Subcutaneous adipose tissue (tissue), 4 donors: ENCODE measurements around the gene N4BP2. TPM values are rescaled to one million over a fixed set of nuclear protein-coding genes. Genes with fewer than 3 reads are reported as not detected.

ENCODE experiments used
- total RNA-seq, 4 donors: library from RNA; depleted of rRNA; stranded (reverse); fragments of >200 nt; gene quantifications; one replicate each; pipeline ENCODE4 v1.1.0, GENCODE V29; 2016
- TF ChIP-seq, protein P1 (sequence below): fragments of 450-650 bp; IDR thresholded peaks from one replicate; pipeline ENCODE4 v1.5.1; 2016; ENCODE audit warnings: low read depth, mild to moderate bottlenecking, control low read depth, antibody characterized with exemption, moderate library complexity

The N4BP2 gene
- total RNA-seq = 10 to 100 TPM in 2 of 4 donors, 1 to 10 TPM in 2; 6.8 to 14.2 (median 10.0) TPM

DNA sequence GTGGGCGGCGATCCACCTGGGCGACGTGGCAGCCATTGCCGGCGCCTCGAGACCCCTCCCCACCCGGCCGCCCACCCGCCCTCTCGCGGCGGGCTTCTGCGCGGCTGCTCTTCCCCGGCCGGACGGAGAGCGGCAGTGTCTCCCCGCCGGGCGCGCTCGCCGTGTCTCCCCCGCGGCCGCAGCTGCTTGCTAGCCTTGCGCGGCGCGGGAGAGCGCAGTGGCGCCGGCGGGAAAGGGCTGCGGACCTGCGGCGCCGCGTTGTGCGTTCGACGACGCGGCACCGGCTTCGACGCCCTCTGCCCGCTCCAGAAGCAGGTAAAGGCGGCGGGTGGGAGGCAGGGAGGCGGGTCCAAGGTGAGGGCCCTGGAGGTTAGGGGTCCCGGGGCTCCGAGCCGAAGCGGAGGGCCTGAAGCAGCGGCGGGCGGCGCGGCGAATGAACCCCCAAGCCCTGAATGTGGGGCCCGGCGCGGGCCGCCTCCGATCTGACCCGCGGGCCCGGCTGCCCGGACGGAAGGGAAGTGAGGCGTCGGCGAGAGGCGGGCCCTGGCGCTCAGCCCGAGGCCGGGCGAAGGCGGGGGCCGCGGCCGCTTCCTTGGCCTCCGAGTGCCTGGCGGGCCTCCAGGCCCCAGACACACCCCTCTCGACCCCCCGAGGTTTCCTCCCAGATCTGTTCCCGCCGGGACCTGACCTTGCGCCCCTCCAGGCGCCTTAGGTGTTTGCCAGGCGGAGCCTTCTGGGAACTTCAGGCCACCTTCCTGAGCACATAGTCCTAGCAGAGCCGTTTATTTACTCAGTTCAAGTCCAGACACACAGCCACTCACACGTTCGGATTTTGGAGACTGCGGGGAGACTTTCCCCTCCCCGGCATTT, at the start of gene N4BP2:
TSS of gene N4BP2 (plus strand) at position 135 of the 870 bp plus-strand sequence. CDS start 40,491 bp downstream, outside the sequence.
- TF ChIP-seq, protein P1, sequence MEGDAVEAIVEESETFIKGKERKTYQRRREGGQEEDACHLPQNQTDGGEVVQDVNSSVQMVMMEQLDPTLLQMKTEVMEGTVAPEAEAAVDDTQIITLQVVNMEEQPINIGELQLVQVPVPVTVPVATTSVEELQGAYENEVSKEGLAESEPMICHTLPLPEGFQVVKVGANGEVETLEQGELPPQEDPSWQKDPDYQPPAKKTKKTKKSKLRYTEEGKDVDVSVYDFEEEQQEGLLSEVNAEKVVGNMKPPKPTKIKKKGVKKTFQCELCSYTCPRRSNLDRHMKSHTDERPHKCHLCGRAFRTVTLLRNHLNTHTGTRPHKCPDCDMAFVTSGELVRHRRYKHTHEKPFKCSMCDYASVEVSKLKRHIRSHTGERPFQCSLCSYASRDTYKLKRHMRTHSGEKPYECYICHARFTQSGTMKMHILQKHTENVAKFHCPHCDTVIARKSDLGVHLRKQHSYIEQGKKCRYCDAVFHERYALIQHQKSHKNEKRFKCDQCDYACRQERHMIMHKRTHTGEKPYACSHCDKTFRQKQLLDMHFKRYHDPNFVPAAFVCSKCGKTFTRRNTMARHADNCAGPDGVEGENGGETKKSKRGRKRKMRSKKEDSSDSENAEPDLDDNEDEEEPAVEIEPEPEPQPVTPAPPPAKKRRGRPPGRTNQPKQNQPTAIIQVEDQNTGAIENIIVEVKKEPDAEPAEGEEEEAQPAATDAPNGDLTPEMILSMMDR = no peak

DNA sequence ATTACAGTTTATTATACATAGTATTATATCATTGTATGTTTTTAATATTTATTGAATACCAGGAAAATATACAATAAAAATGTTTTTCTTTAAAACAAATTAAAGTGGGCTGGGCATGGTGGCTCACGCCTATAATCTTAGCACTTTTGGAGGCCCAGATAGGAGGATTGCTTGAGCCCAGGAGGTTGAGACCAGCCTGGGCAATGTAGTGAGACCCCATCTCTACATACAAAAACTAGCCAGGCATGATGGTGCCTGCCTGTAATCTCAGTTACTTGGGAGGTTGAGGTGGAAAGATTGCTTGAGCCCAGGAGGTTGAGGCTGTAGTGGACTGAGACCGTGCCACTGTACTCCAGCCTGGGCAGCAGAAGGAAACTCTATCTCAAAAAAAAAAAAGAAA, 40.6 kb upstream of the N4BP2 start:
- TF ChIP-seq, protein P1 = no peak

DNA sequence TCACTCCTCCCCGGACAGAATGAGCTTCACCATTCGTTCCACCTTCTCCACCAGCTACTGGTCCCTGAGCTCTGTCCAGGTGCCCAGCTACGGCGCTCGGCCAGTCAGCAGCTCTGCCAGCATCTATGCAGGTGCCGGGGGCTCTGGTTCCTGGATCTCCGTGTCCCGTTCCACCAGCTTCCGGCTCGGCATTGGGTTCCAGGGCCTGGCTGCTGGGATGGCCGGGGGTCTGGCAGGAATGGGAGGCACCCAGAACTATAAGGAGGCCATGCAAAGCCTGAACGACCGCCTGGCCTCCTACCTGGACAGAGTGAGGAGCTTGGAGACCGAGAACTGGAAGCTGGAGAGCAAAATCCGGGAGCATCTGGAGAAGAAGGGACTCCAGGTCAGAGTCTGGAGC, 36.4 kb upstream of the N4BP2 start:
- TF ChIP-seq, protein P1 = no peak

DNA sequence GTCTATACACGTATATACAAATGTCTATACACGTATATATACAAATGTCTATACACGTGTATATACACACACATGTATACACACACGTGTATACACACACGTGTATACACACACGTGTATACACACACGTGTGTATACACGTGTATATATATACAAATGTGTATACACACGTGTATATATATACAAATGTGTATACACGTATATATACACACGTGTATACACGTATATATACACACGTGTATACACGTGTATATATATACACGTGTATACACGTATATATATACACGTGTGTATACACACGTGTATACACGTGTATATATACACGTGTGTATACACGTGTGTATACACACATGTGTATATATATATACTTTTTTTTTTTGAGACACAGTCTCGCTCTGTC, 23.9 kb upstream of the N4BP2 start:
- TF ChIP-seq, protein P1 = no peak

DNA sequence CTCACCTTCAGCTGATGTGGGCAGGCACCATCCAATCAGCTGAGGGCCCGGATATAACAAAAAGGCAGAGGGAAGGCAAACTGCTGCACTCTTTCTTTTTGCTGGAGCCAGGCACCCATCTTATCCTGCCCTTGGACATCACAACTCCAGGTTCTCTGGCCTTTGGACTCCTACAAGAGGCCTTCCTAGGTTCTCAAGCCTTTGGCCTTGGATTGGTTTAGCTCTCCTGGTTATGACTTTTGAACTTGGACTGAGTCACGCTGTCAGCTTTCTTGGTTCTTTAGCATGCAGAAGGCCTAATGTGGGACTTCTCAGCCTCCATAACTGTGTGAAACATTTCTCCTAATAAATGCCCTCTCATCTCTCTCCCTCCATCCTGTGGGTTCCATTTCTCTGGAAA, 23.0 kb upstream of the N4BP2 start:
- TF ChIP-seq, protein P1 = no peak

DNA sequence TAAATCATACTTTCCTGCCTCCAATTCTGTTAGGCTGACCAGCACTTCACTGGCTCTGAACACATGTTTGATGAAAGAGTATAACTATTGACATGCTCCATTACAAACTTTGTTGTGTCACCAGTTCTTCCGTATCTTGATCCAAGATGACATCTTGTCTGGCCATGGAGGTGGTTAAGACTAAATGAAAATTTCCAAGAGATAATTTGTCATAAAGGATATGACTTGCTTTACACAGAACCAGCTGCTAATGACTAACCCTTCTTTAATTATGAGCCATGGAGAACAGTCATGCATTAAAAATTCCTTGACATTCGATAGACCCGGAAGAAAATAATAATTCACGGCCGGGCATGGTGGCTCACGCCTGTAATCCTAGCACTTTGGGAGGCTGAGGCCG, 17.7 kb upstream of the N4BP2 start:
- TF ChIP-seq, protein P1 = no peak

DNA sequence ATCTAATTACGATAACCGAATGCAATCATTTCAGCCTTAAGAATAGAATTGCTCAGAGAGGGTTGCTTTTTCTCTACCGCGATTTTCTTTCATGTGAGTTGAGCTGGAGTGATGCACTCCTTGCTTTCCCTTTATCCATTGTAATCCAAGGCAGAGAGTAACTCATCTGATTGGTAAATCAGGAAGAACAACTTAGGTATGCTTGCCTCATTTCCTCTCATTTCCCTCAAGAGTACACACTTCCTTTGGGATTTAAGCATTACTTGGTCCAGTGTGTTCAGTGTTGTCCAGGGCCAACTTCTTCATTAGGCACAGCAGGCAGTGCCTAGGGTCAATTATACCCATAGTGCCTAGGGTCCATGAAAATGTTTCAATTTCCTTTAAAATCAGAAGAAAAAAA, 15.7 kb upstream of the N4BP2 start:
- TF ChIP-seq, protein P1 = no peak
